IPS DF 19.7 (cell line): Measurements from ENCODE around the gene CCL14.

Experiments
- DNase-seq: peaks from one replicate; pipeline ENCODE4 v3.0.0-alpha.2; 2013; ENCODE audit warnings: low read depth, low spot score

Gene CCL14

DNA sequence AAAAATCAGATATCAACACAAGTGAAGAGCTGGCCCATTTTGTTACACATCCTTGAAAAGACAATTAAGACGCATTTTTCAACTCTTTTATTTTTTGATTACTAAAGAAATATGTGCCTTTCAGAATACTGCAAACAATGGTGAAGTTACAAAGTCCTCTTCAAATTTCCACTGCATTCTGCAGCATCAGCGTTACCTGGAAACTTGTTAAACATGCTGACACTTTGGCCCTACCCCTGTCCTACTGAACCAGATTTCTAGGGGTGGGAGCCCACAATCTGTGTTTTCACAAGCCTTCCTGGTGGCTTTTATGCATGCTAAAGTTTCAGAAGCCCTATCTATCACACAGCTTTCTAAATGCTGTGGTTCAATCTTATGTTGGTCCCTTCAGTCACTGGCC lies 4.5 kb upstream of the CCL14 start:
- DNase-seq: no peak

DNA sequence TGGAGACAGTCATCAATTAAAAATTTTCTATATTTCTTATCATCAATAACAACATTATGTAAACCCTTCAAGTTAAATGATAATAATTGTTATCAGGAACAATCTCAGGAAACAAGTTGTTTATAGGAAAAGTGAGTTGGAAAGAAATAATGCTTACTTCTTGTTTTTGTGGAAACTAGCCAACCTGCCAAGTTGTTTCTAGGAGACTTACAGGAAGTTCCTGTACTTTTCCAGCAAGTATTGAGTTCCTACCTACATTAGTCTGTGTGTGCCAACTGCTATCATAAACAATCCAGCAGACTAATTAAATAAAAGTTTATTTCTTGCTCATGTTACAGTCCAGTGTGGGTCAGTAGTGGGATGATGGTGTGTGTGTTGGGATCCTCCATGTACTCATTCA lies 1.6 kb upstream of the CCL14 start:
- DNase-seq: no peak

DNA sequence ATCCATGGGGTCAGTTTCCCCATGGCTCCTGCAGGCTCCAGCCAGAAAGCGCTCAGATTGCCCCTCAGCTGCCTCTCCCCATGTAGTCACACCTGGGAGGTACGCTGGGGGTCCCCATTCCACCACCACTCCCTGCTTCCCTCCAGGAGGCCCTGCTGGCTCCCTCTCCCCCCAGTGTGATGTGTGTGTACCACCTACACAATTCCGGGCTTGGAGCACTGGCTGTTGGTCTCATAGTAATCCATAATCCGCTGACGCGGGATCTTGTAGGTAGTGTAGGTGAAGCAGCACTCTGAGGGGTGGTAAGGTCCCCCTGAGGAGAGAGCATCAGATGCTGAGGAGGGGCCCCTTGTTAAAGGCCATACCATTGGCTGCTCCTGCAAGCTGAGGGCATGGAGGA lies 2.4 kb downstream of the CCL14 start:
- DNase-seq: no peak

DNA sequence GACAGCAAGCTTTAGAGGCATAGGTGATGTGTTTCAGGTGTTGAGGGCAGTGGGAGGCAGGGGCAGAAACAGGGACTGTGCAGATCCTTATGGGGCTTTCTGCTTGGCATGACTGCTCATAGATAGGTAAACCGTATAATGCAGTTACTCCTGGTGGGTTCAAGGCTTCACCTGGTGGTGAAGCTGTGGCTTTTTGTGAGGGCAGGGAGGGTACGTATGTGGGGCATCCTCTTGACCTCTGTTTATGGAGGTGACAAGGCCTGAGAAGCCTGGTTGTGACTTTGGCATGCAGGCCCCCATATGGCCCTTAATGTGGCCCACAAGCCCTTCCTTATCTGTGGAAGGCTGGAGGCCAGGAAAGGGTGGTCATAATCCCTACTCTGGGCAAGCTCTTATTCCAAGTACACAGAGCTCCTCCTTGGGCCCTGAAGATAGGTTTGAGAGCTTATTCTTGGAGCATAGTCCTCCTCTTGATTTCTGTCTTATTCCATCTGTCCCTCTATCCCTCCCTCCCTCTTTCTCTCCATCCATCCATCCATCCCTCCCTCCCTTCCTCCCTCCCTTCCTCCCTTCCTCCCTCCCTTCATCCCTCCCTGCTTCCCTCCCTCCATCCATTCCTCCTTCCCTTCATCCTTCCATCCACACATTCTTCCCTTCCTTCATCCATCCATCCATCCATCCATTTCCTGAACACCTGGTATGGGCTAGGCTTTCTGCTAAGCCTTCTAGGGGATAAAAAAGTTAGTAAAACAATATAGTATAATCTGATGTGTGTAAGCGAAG lies 3.9 kb downstream of the CCL14 start:
- DNase-seq: no peak

DNA sequence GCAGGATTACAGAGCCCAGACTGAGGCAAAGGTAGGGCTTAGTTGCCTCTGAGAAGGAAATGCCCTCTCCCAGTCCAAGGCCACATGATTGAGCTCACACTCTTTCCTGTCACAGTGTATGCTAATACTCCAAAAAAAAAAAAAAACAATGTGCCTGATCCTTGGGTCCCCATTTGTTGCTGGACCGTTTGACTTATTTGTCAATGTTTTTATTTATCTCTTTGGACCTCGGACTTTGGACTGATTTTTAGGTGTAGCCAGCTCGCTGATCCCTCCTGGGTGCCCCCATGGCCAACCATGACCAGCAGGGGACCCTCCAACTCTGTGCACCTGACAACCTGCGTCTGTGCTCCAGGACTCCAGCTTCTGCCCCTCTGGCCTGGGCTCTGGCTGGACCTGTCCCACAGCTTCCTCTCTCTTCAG lies 4.6 kb downstream of the CCL14 start:
- DNase-seq: no peak

DNA sequence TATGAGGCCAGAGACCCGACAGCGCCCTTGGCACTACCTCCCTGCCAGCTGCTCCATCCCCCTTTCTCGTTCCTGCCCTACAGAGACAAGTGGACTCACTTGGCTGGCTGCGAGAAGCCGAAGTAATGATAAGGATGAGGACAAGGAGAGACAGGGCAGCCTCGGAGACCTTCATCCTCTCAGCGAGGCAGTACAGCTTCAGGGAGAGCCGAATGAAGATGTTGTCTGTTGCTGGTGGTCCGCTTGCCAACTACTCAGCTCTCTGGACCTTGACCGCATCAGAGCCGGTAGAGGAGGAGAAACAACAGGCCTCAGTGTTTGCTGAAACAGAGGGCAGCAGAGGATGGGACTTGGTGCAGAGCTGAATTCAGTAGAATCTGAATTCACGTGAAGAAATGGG lies 5.3 kb downstream of the CCL14 start, which contains the start of gene CCL16:
CCL16 (minus strand) TSS at position 252 of the 400 bp plus-strand sequence; CDS start at position 175, 77 bp downstream.
- no peak for DNase-seq

DNA sequence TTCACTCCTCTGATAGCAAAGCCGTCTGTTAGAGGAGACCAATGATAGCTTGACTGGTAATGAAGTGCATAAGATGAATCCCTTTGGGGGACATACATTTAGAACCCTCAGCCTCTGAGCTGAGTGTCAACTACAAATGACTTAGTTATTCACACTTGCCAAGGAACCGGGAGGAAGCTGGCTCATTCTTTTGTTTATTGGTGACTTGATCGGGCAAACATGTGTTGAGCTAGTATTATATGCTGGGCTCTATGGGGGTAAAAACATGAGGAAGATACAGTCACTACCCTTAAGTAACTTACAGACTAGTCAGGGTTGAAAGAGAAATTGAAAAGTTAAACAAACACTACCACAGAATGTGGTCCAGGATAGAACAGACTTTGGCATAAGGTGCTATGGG lies 8.2 kb downstream of the CCL14 start:
- no peak for DNase-seq

DNA sequence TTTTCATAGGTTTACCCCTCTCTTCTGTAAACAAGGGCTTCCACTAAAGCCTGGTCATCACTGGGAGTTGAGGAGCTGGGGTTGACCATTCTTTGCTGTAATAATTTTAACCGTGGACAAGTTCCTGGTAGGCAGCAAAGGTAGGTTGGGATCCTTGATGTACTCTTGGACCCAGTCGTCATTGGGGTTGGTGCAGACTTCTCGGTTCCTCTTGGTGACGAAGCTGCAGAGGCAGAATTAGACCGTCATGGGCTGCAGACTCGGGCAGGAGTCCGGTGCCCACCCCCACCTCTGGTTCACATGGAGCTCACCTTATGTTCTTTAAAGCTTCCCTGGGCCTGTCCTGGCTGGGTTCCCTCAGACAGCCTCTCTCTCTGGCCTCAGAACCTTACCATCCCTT lies 9.0 kb downstream of the CCL14 start:
- DNase-seq: no peak

DNA sequence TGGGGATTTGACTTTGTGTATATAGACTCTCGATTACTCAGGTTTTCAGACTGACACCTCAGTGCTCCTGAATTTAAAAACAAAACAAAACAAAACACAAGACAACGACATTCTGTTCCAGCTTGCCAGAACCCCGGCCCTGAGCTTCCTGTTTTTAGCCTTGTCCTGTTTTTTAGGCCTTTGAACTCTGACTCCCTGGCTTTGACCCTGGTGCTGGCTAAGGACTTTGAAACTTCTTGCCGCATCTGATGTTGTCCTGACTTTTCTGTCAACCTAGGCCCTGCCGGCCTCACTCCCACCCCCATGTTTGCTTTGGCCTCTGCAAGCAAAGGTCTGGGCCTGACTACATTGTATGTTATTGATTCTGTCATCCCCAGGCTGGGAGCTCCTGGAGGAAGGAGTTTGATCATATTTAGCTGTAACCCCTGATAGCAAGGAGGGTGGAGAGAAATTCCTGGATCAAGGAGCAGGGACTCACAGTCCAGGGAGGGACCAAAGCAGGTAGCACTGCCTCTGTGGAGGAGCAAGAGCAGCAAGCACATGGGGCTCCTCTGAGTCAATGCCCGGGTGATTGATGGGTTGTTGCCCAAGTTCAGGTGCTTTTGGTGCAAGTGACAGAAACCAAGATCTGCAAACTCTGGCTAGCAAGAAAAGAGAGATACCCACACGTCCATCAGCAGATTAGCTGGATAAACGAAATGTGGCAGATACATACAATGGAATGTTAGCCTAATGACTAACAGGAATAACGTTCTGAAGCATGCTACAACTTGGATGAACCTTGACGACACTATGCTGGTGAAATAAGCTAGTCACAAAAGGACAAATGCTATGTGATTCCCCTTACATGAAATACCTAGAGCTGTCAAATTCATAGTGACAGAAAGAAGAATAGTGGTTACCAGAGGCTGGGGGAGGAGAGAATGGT lies 12.9 kb downstream of the CCL14 start:
- no peak for DNase-seq

DNA sequence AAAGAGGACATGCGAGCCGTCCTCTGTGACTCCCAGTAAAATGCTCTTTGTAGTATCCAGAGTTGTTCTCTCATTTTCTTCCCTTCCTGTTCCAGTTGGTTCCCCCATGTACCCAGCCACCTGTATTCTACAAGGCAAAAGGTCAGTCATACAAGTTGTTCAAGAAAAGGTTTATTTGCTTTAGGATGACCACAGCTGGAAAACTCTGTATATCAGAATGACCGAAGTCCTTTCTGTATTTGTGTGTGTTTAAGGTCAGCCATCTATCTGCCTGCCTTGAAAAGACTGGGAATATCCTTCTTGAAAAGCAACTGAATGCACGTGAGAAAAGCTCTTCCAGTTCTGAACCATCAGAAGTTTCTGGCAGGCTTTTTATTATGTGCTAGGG lies 13.6 kb downstream of the CCL14 start:
- DNase-seq: no peak

DNA sequence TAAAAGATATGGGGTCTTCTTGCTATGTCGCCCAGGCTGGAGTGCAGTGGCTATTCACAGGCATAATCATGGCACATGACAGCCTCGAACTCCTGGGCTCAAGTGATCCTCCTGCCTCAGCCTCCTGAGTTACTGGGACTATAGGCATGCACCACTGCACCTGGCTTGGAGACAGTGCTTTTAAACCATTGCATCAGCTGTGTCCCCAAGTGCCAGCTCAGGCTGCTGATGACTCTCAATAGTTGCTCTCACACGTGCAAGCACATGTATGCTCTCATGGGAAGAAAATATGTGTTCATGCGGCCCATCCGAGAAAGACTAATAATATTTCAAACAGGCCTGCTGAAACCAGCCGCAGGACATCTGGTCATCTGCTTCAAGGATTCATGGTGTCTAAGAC lies 14.0 kb downstream of the CCL14 start:
- no peak for DNase-seq

DNA sequence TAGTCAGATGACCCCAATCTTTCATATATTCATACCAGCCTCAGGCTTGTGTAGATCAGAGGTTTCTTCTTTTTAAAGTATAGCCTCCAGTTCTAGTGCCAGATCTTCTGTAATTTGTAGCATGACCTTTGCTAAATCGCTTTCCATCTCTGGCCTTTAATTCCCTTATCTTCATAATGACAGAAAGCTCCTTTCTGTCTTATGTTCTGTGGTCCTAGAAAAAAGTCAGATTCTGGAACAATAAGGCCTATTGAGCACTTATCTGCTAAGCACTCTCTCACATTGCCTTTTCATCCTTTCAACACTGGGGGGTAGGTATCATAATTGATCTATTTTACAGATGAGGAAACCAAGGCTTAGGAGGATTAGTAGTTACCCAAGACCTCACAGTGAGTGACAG lies 14.5 kb downstream of the CCL14 start:
- no peak for DNase-seq

DNA sequence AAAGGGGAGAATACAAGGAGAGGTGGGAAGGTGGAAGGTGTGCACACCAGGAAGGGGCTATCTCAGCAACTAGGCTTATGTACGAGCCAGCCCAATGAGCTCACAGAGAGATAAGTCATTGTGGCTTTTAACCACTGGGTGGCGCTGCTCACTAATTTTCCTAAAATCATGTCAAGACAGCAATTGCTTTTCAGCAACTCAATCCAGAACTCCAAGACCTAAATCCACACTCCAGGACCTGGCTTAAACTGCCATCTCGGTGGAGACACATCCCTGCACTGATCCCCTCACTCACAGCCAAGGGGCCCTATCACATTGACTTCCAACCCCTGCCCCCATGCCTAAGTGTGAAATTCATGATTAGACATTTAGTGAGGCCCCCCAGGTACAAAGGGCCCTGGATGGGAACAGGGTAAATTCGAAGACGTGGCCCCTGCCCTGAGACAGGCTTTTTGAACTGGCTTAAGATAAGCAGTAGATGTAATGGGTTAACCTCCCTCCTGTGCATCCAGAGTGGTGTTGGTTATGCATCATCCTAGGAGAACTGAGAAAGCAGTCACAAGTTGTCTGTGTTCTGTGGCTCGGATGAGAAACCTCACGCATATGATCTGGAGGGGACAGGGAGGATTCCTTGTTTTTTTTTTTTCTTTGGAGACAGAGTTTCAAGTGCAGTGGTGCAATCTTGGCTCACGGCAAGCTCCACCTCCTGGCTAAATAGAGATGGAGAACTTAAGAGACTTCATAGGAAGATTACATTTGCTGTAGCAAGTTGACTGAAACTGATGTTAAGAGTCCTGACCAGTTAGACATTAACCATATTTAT lies 16.8 kb downstream of the CCL14 start:
- peak; percentile 56 for DNase-seq

DNA sequence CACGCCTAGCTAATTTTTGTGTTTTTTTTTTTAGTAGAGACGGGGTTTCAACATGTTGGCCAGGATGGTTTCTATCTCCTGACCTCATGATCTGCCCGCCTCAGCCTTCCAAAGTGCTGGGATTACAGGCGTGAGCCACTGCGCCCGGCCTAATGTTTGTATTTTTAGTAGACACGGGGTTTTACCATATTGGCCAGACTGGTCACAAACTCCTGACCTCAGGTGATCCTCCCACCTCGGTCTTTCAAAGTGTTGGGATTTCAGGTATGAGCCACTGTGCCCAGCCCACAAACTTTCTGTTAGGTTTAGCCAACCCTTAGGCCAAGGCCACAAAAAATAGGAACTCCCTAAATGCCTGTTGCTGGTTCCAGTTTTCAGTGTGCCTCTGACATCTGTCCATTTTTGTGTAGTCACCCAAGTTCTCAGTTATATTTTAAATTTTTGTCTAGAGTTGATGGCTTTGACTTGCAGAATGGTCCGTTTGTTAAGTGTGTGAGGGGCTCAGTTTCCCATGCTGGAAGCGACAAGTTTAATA lies 17.9 kb downstream of the CCL14 start:
- no peak for DNase-seq

DNA sequence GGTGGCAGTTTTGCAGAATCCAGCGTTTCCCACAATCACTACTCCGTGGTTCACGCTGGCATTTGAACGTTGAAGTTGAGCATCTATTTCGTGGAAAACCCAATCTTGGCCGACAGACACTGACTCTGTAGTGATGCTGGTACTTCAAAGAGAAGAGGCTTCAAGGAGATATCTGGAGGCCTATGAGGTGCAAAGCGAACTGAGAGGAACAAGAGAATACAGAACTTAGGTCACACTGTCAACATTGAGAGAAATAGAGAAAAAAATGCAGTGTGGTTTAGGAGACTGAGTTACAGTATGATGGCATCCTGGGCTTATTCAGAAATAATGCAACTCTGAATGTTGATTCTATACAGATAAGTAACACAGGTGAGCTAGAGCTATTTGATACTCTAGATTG lies 21.3 kb downstream of the CCL14 start:
- no peak for DNase-seq

DNA sequence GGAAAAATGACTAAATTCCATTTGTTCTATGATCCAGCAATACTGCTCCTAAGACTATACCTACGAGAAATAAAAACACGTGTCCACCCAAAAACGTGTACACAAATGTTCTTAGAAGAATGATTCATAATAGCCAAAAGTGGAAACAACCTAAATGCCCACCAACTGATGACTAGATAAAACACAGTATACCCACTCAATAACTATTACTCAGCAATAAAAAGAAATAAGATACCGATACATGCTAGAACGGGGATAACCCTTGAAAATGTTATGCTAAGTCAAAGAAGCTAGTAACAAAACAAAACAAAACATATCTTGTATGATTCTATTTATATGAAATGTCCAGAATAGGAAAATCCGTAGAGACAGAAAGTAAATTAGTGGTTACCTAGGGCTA lies 22.9 kb downstream of the CCL14 start:
- DNase-seq: no peak

DNA sequence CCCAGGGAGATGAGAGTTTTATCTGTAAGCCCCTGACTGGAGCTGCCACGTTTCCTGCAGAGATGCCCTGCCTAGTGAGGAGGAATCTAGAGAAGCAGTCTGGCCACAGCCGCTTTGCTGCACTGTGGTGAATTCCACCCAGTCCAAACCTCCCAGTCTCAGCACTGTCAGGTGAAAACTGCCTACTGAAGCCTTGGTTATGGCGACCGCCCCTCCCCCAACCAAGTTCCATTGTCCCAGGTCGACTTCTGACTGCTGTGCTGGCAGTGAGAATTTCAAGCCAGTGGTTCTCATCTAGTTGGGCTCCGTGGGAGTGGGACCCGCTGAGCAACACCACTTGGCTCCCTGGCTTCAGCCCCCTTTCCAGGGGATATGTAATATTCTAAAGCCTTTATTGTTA lies 32.8 kb downstream of the CCL14 start:
- DNase-seq: no peak

DNA sequence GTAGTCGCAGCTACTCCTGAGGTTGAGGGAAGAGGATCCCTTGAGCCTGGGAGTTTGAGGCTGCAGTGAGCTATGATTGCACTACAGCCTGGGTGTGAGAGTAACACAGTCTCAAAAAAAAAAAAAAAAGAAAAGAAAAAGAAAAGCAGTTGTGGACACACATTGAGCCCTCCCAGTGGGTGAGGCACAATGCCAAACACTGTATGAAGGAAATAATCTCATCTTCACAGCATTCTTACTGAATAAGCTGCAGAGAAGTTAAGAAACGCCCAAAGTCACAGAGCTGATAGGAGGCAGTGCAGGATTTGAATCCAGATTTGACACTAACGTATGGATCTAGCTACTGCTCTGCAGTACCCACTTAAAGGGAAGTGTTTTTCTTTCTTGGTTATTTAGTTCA lies 37.1 kb downstream of the CCL14 start:
- DNase-seq: no peak

DNA sequence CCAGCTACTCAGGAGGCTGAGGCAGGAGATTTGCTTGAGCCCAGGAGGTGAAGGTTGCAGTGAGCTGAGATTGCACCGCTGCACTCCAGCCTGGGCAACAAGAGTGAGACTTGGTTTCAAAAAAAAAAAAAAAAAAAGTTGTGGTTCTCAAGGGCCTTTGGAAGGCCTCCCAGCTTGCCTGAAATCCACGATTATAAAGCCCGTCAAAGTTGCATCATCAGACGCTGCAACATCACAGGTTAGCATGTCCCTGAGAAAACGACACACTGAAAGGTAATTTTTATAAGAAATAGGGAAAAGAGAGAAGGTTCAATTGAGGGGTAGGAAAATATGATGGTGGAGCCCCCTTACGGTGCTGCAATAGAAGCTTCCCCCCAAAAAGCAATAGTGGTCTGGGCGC lies 38.4 kb downstream of the CCL14 start:
- no peak for DNase-seq

DNA sequence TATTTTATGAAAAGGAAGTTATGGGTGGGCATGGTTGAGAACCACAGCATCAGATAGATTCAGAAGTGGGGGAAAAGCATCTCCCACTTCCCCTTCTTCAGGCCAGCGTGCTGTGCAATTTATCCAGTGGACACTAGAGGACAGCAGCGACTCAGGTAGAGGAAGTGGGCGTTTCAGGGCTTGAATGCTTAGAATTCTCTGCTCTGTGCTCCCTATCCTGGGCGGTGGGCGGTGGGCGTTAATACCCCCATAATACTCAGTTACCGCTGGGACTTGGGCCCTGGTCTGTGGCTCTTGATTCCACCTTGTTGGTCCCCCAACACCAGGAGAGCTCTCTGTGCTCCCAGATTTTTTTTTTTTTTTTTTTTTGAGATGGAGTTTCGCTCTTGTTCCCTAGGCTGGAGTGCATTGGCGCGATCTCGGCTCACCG lies 39.4 kb downstream of the CCL14 start:
- peak; percentile 42 for DNase-seq

DNA sequence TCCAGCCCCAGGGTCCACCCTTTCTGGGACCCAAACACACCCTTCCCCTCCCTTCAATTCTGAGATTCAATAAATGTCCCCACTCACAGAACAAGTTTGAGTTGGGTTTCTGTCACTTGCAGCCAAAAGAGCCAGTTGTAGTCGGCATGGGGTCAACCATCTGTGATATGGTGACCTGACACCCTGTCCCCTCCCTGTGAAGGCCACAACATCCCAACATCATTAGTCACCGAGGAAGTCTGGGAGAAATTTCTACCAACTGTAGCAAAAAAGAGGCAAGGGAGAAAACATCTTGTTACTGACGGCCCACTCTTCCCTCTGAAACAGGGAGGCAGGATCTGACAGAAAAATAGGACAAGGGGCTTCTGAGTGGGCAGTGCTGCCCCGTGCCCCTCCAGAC lies 42.4 kb downstream of the CCL14 start:
- no peak for DNase-seq

DNA sequence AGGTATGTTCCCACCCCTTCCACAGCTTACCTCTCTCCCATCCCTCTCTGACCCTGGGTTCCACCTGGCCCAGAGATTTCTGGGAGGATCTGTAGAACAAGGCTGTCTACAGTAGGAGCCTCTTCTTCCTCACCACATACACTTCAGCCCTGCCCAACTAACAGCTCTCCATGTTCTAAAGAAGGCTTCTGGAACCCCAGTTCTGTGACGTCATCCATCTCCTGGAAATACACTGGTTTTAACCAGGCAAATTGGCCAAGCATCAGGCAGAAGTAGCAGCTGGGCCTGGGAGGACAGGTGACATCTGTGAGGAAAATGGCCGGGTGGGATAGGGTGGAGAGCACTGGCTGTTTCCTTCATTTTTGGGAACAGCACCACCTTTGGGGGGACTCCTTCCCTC lies 43.0 kb downstream of the CCL14 start, which contains the start of gene LYZL6:
LYZL6 (minus strand) TSS at position 177 of the 400 bp plus-strand sequence. CDS start 4,357 bp downstream, outside the sequence.
- no peak for DNase-seq
